Globus pallidus (tissue), 1 donor: ENCODE data around the gene TRAF3.
A peak's percentile ranks its signal among the peaks of the same experiment; 100 is the strongest.
"Not testable (repeated sequence)": the region's sequence is repeated elsewhere in the genome, so short reads cannot be mapped to it uniquely, and the experiment has no call there.

Experiments
- DNase-seq: peaks from one replicate; pipeline ENCODE4 v3.0.0-alpha.2; 2015; ENCODE audit warnings: low spot score

TRAF3 gene

GRCh38 chr14:102806447-102806846 lies 29.2 kb downstream of the TRAF3 start:
- no peak for DNase-seq

GRCh38 chr14:102807013-102807406 lies 29.8 kb downstream of the TRAF3 start:
- no peak for DNase-seq

DNA sequence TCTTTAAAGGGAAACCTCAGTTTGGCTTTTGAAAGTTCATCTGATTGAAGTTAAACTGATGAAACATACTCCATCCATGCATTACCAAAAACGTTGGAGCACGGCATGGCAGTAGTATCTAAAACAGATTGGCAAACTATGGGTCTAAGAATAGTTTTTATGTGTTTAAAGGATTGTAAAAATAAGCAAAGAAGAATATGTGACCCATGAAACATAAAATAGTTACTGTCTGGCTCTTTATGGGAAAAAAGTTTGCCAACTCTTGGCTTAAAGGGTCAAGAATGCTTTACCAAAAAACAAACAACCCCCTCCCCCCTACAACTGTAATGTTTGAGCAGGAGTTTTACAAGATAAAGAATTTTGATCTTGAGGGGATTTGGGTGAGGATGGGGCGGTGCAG lies 32.6 kb downstream of the TRAF3 start:
- DNase-seq: no peak

- no peak for DNase-seq
Observed at GRCh38 chr14:102810523-102810922, 33.3 kb downstream of the TRAF3 start.

GRCh38 chr14:102811254-102811963 lies 34.2 kb downstream of the TRAF3 start:
- no peak for DNase-seq

DNA sequence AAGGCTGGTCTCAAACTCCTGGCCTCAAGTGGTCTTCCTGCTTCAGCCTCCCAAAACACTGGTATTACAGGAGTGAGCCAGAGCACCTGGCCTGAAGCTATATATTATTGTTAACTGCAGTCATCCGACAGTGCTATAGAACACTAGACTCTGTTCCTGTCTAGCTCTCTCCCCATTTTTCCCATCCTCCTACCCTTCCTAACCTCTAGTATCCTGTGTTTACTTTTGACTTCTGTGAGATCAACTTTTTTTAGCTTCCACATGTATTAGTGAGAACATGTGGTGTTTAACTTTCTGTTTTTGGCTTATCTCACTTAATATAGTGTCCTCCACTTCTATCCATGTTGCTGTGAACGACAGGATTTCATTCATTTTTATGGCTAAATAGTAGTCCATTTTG lies 34.7 kb downstream of the TRAF3 start:
- DNase-seq: no peak

GRCh38 chr14:102813691-102814090 lies 36.4 kb downstream of the TRAF3 start:
- DNase-seq: no peak

DNA sequence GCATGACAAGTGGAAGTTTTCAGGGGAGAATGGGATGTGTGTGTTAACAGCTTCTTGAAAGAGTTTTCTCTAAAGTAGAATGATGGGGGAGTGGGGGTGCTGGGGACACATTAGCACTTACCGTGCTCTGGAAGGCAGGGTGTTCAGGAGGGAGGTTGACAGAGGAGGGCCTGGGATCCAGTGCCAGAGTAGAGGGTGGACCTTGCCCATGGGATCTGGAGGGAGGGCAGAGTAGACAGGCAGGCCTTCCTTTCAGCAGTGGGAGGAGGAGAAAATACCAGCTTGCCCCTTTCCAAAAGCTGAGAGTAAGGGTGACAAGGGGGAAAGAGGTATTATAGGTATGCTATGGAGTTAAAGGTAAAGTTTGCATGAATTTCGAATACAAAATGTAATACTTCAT lies 40.1 kb downstream of the TRAF3 start:
- no peak for DNase-seq

DNA sequence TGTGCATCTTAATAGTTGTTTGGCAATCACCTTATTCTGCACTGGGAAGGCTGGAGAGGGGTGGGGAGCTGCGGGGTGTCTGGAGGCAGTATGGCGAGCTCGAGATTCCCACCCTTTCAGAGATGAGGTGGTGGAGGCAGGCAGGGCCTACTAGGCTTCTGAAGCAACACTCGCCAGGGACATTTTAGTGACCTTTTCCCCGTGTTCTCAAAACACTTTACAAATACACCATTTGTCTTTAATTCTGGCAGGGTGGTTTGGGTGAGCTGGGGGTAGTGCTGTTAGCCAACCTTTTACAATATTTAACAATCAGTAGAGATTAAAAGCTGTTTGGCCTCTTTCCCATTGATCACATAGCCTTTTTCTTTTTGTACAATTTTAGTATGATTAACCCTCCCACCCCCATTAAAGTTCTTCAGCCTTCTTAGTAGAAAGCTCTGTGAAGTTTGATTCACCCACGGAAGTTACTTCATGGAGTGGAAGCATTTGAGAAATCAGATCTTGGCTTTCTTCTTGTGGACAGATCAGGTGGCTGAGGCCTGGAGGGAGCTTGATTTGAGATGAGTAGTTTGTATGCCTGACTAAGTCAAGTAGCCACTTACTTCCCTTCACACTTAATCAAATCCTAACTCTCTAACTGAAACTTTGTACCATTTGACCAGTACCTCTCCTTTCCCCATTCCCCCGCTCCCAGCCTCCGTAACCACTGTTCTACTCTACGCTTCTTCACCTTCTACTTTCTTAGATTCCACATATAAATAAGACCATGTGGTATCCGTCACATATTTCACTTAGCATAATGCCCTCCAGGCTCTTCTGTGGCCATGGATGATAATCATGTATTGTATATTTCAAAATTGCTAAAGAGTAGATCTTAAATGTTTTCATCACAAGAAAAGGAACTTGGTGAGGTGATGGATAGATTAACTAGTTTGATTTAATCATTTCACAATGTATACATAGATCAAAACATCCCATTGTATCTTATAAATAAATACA lies 41.0 kb downstream of the TRAF3 start:
- DNase-seq: no peak

GRCh38 chr14:102819176-102819628 lies 42.0 kb downstream of the TRAF3 start:
- no peak for DNase-seq

GRCh38 chr14:102819747-102820330 lies 42.6 kb downstream of the TRAF3 start:
- no peak for DNase-seq

DNA sequence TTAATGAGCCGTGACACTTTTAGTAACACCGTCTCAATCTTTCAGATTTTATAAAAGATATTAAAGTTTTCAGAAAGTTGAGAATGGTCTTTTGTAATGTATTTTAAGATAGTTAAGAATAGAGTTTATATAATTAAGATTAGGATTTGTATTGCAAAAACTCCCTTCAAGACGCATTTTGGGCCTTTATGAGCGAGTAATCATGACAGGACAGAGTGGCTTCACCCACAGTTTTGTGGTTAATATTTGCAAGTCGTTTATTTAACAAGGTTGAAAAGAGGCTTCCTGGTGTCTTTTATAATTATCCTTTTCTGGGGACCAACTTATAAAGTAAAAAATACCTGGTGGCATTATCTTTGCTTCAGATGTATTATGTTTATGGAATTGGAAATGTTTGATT lies 44.0 kb downstream of the TRAF3 start:
- DNase-seq: no peak

GRCh38 chr14:102822311-102822863 lies 45.1 kb downstream of the TRAF3 start:
- DNase-seq: no peak

GRCh38 chr14:102822887-102823286 lies 45.6 kb downstream of the TRAF3 start:
- not testable (repeated sequence) for DNase-seq

- DNase-seq: no peak
Observed at GRCh38 chr14:102823546-102823945, 46.3 kb downstream of the TRAF3 start.

DNA sequence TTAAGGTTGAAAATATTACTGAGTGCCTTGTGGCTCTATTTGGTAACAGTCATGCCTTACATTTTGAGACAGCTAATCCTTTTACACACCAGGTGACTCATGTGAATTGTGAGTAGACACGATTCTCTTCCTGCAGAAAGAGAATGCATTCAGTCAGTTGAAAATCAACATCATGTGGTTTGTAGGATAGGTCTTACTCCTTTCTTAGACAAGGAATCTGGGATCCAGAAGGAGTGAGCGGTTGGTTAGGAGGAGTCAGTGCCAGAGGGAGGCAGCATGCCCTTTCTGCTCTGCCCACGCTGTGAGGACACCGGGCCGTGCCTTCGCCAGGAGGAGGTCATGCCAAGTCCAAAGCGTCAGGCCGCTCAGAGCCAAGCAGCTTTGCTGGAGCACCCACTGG lies 47.6 kb downstream of the TRAF3 start:
- peak; percentile 41 for DNase-seq

DNA sequence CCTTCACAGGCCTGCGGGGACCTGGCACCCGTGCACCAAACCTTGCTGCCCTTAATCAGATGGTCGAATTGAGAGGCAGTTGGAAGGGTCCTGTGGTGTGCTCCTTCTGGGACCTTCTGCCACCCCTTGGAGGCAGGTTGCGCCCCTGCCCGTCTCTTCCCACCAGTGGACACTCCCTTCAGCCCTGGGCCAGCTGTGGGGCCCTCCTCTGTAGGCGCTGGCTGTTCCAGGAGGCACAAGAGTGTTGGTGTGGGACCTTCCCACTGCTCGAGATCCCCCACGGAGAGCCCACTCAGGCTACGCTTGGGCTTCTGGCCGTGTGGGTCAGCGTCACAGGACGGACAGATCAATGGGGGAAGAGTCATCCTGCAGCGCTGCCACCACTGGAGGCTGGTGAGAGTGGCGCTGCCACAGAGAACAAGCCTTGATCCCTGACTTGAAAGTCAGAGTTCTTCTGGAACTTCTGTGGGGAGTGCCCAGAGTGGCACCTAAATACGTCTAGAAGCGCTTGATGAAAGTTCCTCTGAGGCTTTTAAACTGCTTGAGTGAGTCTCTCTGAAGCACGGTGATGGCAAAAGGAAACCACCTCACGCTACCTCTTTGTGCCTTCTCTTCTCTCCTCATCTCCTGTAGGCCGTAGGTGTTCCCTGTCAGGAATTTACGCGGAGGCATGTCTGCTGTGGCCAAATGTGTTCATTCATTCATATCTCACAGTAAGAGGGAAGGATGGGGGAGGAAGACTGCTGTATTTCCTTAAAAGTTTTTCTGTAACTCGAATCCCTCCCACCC lies 48.3 kb downstream of the TRAF3 start:
- DNase-seq: no peak

DNA sequence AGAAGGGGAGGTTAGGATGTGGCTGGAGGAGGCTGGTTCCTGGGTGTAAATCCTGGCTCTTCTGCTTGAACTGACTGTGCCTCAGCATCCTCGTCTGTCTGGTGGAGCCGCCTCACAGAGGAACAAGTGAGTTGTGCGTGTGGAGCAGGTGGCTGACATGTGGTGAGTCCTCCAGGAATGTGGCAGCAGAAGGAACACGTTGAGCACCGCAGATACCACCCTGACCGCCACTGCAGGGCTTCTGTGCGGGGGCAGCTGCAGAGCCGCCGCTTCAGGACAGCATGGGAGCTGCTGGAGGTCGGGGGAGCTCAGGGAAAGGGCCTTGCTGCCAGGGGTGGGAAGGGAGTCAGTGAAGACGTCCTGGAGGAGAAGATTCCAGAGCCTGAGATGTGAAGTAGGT lies 48.9 kb downstream of the TRAF3 start:
- DNase-seq: no peak

- DNase-seq: no peak
Observed at GRCh38 chr14:102826751-102827675, 49.8 kb downstream of the TRAF3 start.

- no peak for DNase-seq
Observed at GRCh38 chr14:102827716-102828115, 50.5 kb downstream of the TRAF3 start.
